ENCODE measurements around the gene PDLIM4.

Gene PDLIM4

DNA sequence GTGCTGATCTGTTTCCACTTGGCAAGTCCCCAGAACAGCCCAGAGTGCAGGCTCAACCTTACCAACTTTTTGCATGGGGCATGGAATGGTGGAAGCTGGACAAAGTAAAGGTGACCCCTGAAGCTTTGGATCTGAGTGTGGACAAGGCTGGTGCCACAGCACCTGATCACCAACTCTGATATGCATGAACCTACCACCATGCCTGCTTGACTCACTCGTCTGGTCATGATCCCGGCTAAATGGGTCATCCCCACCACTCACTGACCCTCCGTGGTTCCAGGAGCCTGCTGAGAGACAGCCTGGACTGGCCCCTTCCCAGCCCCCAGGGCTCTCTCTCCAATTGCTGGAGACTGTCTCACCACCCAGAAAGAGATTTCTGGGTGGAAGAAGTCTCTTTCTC lies 22.3 kb downstream of the PDLIM4 start:
- H3K4me3 ChIP-seq (ENCODE audit: low read length), result no peak overlapping the region
- TF ChIP-seq CTCF (conservative IDR thresholded peaks at IDR 0.05; ENCODE audit: low read length), result no peak
- DNase-seq (ENCODE audit: low read depth), result no peak

GRCh38 chr5:132280371-132281240 lies 23.1 kb downstream of the PDLIM4 start:
- no peak for DNase-seq (ENCODE audit: low read depth)
- no peak for TF ChIP-seq CTCF (conservative IDR thresholded peaks at IDR 0.05; ENCODE audit: low read length)
- H3K4me3 ChIP-seq (ENCODE audit: low read length), result no peak overlapping the region

DNA sequence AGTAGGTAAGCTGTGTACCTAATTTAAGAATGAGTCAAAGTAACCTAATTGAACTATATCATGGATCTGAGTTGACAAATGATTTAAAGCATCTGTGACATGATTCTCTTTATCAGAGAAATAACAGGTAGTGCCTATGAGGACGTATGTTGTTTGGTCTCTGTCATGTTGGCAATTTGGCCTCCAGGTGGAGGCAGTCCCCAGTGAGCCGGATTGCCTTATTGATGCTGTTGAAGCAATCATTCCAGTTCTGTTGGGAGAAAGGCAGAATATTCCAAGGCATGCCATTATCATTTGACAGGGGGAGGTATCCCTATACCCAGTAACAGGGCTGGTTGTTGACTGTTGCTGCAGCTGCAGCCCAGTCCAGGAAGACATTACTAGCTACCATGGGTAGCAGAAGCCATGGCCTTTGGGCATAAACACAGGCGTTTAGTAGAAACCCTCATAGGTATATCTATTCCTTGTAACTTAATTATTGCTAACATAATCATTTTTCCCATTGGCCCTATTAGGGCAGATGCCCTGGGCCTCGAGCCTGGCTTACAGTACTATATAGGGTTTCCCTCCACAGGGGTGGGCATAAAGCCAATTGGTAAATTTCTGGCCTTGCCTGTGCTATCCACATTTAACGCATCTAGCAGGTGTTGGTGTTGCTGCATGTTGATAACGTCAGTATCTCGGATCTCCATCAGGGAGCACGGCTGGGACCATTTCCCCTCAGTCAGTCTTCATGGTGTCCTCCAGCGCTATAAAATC lies 24.5 kb downstream of the PDLIM4 start:
- no peak for DNase-seq (ENCODE audit: low read depth)

GRCh38 chr5:132283423-132284043 lies 26.0 kb downstream of the PDLIM4 start:
- H3K4me3 ChIP-seq (ENCODE audit: low read length), result no peak overlapping the region
- peak; percentile 58 for TF ChIP-seq CTCF (conservative IDR thresholded peaks at IDR 0.05; ENCODE audit: low read length)
- peak; percentile 72 for DNase-seq (ENCODE audit: low read depth)

More for the DNA sequence above, 24.5 kb downstream of the PDLIM4 start:
- TF ChIP-seq CTCF (conservative IDR thresholded peaks at IDR 0.05; ENCODE audit: low read length), result no peak
- no peak overlapping the region for H3K4me3 ChIP-seq (ENCODE audit: low read length)

GRCh38 chr5:132289097-132289496 lies 31.6 kb downstream of the PDLIM4 start:
- TF ChIP-seq CTCF (conservative IDR thresholded peaks at IDR 0.05; ENCODE audit: low read length), result no peak
- peak; percentile 48 for DNase-seq (ENCODE audit: low read depth)
- H3K4me3 ChIP-seq (ENCODE audit: low read length), result no peak overlapping the region

DNA sequence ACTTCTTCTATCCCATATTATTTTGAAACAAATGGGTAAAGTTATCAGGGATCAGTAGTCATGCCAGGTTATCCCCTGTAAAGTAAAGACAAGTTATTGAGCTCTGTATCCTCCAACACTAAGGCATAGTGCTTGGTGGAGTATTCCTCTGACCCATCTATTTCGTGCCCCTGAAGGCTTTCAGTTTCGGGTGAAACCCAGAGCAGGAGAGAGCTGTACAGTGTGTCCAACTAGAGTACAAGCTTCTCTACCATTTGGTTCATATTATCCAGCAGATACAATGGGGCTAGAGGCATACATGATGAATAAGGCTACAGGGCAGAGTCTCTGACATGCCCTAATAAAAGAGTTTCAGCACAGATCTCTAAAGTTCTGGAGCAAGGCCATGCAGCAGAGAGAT lies 33.5 kb downstream of the PDLIM4 start:
- H3K4me3 ChIP-seq (ENCODE audit: low read length), result no peak overlapping the region
- no peak for TF ChIP-seq CTCF (conservative IDR thresholded peaks at IDR 0.05; ENCODE audit: low read length)
- no peak for DNase-seq (ENCODE audit: low read depth)

All from AG10803 (cell line).